OCI-LY3 (cell line): Measurements from ENCODE around the gene DOCK2.

Experiments
- H2AFZ ChIP-seq: fragments of 200-600, 300-600 bp; shearing (Covaris generic); 2 replicates; pipeline ENCODE4 v1.6.0; 2014; ENCODE audit warnings: antibody characterized with exemption, low read depth, low read length
- H3K27ac ChIP-seq: fragments of 200-600, 300-600 bp; sonication (generic); 2 replicates; pipeline ENCODE4 v1.5.1; 2014; ENCODE audit warnings: mild to moderate bottlenecking, low read length, moderate library complexity, mixed read lengths
- H3K27me3 ChIP-seq: fragments of 200-600, 300-600 bp; sonication (generic); 2 replicates; pipeline ENCODE4 v1.6.1; 2014; ENCODE audit warnings: low read depth, low read length, mixed read lengths
- H3K36me3 ChIP-seq: fragments of 200-600, 300-600 bp; sonication (generic); replicated peaks from 2 replicates; pipeline ENCODE3; 2014; ENCODE audit warnings: low read depth, low read length, mixed read lengths
- H3K4me1 ChIP-seq: fragments of 300-600, 200-600 bp; sonication (generic); 2 replicates; pipeline ENCODE4 v1.6.1; 2014; ENCODE audit warnings: low read length, mixed read lengths
- H3K4me2 ChIP-seq: fragments of 200-600, 300-600 bp; sonication (generic); 2 replicates; pipeline ENCODE4 v1.6.1; 2014; ENCODE audit warnings: low read length, mixed read lengths
- H3K4me3 ChIP-seq: fragments of 300-600, 200-600 bp; sonication (generic); 2 replicates; pipeline ENCODE4 v1.5.1; 2014; ENCODE audit warnings: antibody characterized with exemption, mild to moderate bottlenecking, low read length, moderate library complexity
- H3K79me2 ChIP-seq: fragments of 300-600, 200-600 bp; shearing (Covaris generic); 2 replicates; pipeline ENCODE4 v1.6.1; 2014; ENCODE audit warnings: mild to moderate bottlenecking, low read length, mixed read lengths
- H3K9ac ChIP-seq: fragments of 300-600, 200-600 bp; shearing (Covaris generic); 2 replicates; pipeline ENCODE4 v1.6.0; 2014; ENCODE audit warnings: mild to moderate bottlenecking, low read length, moderate library complexity
- H3K9me3 ChIP-seq: fragments of 200-600, 300-600 bp; shearing (Covaris generic); 2 replicates; pipeline ENCODE4 v1.6.1; 2014; ENCODE audit warnings: low read length, mixed read lengths; ENCODE audit not compliant: insufficient read depth
- H4K20me1 ChIP-seq: fragments of 200-600, 300-600 bp; sonication (generic); 2 replicates; pipeline ENCODE4 v1.6.1; 2016; ENCODE audit warnings: low read length, mixed read lengths; ENCODE audit not compliant: insufficient read depth
- EZH2phosphoT487 ChIP-seq: fragments of 200-600 bp; shearing (Covaris generic); IDR thresholded peaks from 2 replicates; pipeline ENCODE4 v1.6.1; 2018; ENCODE audit warnings: antibody characterized with exemption, mixed run types, low read depth
- TF ChIP-seq, protein P1 (sequence below): fragments of 200-600, 300-600 bp; sonication (generic); IDR thresholded peaks from 2 replicates; pipeline ENCODE4 v1.5.1; 2014; ENCODE audit warnings: antibody characterized with exemption, low read length, low read depth

DOCK2 gene

GRCh38 chr5:169826618-169827017 lies 189.5 kb downstream of the DOCK2 start:
- H3K27me3 ChIP-seq, result no peaks in the 10 kb centered on the region
- H3K36me3 ChIP-seq, result peaks cover 3% of the 10 kb centered on the region
- H3K4me3 ChIP-seq, result no peak overlapping the region
- no peak overlapping the region for H2AFZ ChIP-seq
- no peaks in the 10 kb centered on the region for H3K9me3 ChIP-seq
- H3K4me1 ChIP-seq, result no peaks in the 10 kb centered on the region
- TF ChIP-seq, protein P1, sequence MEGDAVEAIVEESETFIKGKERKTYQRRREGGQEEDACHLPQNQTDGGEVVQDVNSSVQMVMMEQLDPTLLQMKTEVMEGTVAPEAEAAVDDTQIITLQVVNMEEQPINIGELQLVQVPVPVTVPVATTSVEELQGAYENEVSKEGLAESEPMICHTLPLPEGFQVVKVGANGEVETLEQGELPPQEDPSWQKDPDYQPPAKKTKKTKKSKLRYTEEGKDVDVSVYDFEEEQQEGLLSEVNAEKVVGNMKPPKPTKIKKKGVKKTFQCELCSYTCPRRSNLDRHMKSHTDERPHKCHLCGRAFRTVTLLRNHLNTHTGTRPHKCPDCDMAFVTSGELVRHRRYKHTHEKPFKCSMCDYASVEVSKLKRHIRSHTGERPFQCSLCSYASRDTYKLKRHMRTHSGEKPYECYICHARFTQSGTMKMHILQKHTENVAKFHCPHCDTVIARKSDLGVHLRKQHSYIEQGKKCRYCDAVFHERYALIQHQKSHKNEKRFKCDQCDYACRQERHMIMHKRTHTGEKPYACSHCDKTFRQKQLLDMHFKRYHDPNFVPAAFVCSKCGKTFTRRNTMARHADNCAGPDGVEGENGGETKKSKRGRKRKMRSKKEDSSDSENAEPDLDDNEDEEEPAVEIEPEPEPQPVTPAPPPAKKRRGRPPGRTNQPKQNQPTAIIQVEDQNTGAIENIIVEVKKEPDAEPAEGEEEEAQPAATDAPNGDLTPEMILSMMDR, result peak; percentile 39
- no peak for TF ChIP-seq EZH2phosphoT487
- no peaks in the 10 kb centered on the region for H4K20me1 ChIP-seq
- H3K79me2 ChIP-seq, result no peaks in the 10 kb centered on the region
- H3K9ac ChIP-seq, result no peak overlapping the region
- no peak overlapping the region for H3K4me2 ChIP-seq
- H3K27ac ChIP-seq, result no peak overlapping the region

DNA sequence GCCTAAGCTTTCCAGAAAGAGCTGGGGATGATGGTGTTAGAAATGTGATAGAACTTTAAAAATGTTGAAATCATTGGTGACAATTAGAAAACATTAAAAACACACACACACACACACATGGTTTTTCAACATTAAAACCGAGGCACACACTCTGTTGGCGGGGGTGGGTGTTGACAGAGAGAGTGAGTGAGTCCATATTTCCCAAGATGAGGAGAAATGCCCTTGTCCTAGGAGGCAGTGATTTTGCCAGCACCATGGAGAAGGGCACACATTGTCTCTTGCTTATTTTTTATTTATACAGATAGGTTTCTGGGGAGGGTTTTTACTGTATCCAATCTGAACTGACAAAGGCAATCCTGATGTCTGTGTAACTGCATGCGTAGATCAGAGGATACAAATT lies 190.7 kb downstream of the DOCK2 start:
- H3K36me3 ChIP-seq, result peaks cover 14% of the 10 kb centered on the region
- no peak overlapping the region for H2AFZ ChIP-seq
- H3K79me2 ChIP-seq, result no peaks in the 10 kb centered on the region
- no peaks in the 10 kb centered on the region for H3K27me3 ChIP-seq
- H3K27ac ChIP-seq, result no peak overlapping the region
- no peak overlapping the region for H3K4me2 ChIP-seq
- H3K9me3 ChIP-seq, result no peaks in the 10 kb centered on the region
- no peak overlapping the region for H3K4me3 ChIP-seq
- TF ChIP-seq, protein P1, result no peak
- TF ChIP-seq EZH2phosphoT487, result no peak
- peaks cover 7% of the 10 kb centered on the region; the same call in 1 of the 2 replicates for H4K20me1 ChIP-seq
- no peaks in the 10 kb centered on the region for H3K4me1 ChIP-seq
- no peak overlapping the region for H3K9ac ChIP-seq

- H3K27me3 ChIP-seq, result no peaks in the 10 kb centered on the region
- peaks cover 21% of the 10 kb centered on the region for H3K36me3 ChIP-seq
- no peak overlapping the region for H3K27ac ChIP-seq
- H3K9ac ChIP-seq, result no peak overlapping the region
- no peak overlapping the region for H2AFZ ChIP-seq
- peaks cover 7% of the 10 kb centered on the region; the same call in 1 of the 2 replicates for H4K20me1 ChIP-seq
- TF ChIP-seq, protein P1, result no peak
- no peak for TF ChIP-seq EZH2phosphoT487
- H3K9me3 ChIP-seq, result no peaks in the 10 kb centered on the region
- no peaks in the 10 kb centered on the region for H3K79me2 ChIP-seq
- no peaks in the 10 kb centered on the region for H3K4me1 ChIP-seq
- no peak overlapping the region for H3K4me2 ChIP-seq
- no peak overlapping the region for H3K4me3 ChIP-seq
Observed at GRCh38 chr5:169828385-169828784, 191.3 kb downstream of the DOCK2 start.

GRCh38 chr5:169831331-169831730 lies 194.3 kb downstream of the DOCK2 start:
- TF ChIP-seq, protein P1, result no peak
- TF ChIP-seq EZH2phosphoT487, result no peak
- no peaks in the 10 kb centered on the region for H3K9me3 ChIP-seq
- no peaks in the 10 kb centered on the region for H3K79me2 ChIP-seq
- H3K4me2 ChIP-seq, result no peak overlapping the region
- no peak overlapping the region for H2AFZ ChIP-seq
- no peaks in the 10 kb centered on the region for H3K27me3 ChIP-seq
- peaks cover 22% of the 10 kb centered on the region for H3K36me3 ChIP-seq
- no peak overlapping the region for H3K9ac ChIP-seq
- H3K4me1 ChIP-seq, result no peaks in the 10 kb centered on the region
- H4K20me1 ChIP-seq, result peaks cover 7% of the 10 kb centered on the region; the same call in 1 of the 2 replicates
- no peak overlapping the region for H3K27ac ChIP-seq
- no peak overlapping the region for H3K4me3 ChIP-seq
